Erythroblast (primary cell): ENCODE results near the gene ENTREP1.

Source experiments
- DNase-seq, 2 experiments: peaks; one replicate each; lab custom pipeline; 2025; lab: John Stamatoyannopoulos, UW
- GATA1 ChIP-seq: IDR thresholded peaks from 2 replicates; pipeline ENCODE4 v1.6.1; 2011; ENCODE audit warnings: low read depth, mild to moderate bottlenecking, control low read depth, low read length, moderate library complexity
- POLR2A ChIP-seq: IDR thresholded peaks from 2 replicates; pipeline ENCODE4 v1.6.1; 2011; ENCODE audit warnings: mild to moderate bottlenecking, low read length

ENTREP1 gene

GRCh38 chr9:69333716-69334115, 8.7 kb downstream of the ENTREP1 start:
- no peak for TF ChIP-seq GATA1
- TF ChIP-seq POLR2A, result no peak

GRCh38 chr9:69334317-69334716, 9.3 kb downstream of the ENTREP1 start:
- TF ChIP-seq POLR2A (no peak), GATA1 (no peak)

More at GRCh38 chr9:69333716-69334115, 8.7 kb downstream of the ENTREP1 start:
- DNase-seq, result no peak

GRCh38 chr9:69339620-69340019, 14.6 kb downstream of the ENTREP1 start:
- no peak for DNase-seq
- TF ChIP-seq GATA1, result no peak
- TF ChIP-seq POLR2A, result no peak

More at GRCh38 chr9:69334317-69334716, 9.3 kb downstream of the ENTREP1 start:
- DNase-seq, result no peak

- DNase-seq, result no peak
- no peak for TF ChIP-seq GATA1
- TF ChIP-seq POLR2A, result no peak
Measured at GRCh38 chr9:69340631-69341030, 15.6 kb downstream of the ENTREP1 start.

- no peak for TF ChIP-seq POLR2A
- TF ChIP-seq GATA1, result no peak
Measured at GRCh38 chr9:69342769-69343168, 17.8 kb downstream of the ENTREP1 start.

GRCh38 chr9:69344459-69344858, 19.4 kb downstream of the ENTREP1 start:
- TF ChIP-seq GATA1 (no peak), POLR2A (no peak)
- no peak for DNase-seq

More at GRCh38 chr9:69342769-69343168, 17.8 kb downstream of the ENTREP1 start:
- no peak for DNase-seq

- TF ChIP-seq POLR2A (no peak), GATA1 (no peak)
- no peak for DNase-seq
Measured at GRCh38 chr9:69346596-69347390, 21.8 kb downstream of the ENTREP1 start.

- TF ChIP-seq GATA1 (no peak), POLR2A (no peak)
- DNase-seq, result no peak
Measured at GRCh38 chr9:69347607-69348006, 22.6 kb downstream of the ENTREP1 start.

GRCh38 chr9:69351227-69351626, 26.2 kb downstream of the ENTREP1 start:
- TF ChIP-seq POLR2A, result no peak
- TF ChIP-seq GATA1, result no peak
- no peak for DNase-seq

- TF ChIP-seq GATA1 (no peak), POLR2A (no peak)
- no peak for DNase-seq
Measured at GRCh38 chr9:69355232-69355631, 30.2 kb downstream of the ENTREP1 start.

- no peak for DNase-seq
- TF ChIP-seq GATA1 (no peak), POLR2A (no peak)
Measured at GRCh38 chr9:69357030-69357775, 32.2 kb downstream of the ENTREP1 start.

GRCh38 chr9:69357821-69358220, 32.8 kb downstream of the ENTREP1 start:
- TF ChIP-seq GATA1, result no peak
- no peak for TF ChIP-seq POLR2A
- DNase-seq, result no peak

- TF ChIP-seq GATA1 (no peak), POLR2A (no peak)
- no peak for DNase-seq
Measured at GRCh38 chr9:69363191-69363590, 38.2 kb downstream of the ENTREP1 start.

- DNase-seq, result no peak
- TF ChIP-seq GATA1 (no peak), POLR2A (no peak)
Measured at GRCh38 chr9:69364510-69365150, 39.6 kb downstream of the ENTREP1 start.

GRCh38 chr9:69370430-69370829, 45.4 kb downstream of the ENTREP1 start:
- DNase-seq, result no peak
- TF ChIP-seq POLR2A, result no peak
- TF ChIP-seq GATA1, result no peak
